SW 1271 (cell line): Measurements from ENCODE around the gene ZKSCAN5.

Experiments used
- DNase-seq, 2 experiments: peaks; one replicate each; lab custom pipeline; 2025; lab: John Stamatoyannopoulos, UW

Gene ZKSCAN5

DNA sequence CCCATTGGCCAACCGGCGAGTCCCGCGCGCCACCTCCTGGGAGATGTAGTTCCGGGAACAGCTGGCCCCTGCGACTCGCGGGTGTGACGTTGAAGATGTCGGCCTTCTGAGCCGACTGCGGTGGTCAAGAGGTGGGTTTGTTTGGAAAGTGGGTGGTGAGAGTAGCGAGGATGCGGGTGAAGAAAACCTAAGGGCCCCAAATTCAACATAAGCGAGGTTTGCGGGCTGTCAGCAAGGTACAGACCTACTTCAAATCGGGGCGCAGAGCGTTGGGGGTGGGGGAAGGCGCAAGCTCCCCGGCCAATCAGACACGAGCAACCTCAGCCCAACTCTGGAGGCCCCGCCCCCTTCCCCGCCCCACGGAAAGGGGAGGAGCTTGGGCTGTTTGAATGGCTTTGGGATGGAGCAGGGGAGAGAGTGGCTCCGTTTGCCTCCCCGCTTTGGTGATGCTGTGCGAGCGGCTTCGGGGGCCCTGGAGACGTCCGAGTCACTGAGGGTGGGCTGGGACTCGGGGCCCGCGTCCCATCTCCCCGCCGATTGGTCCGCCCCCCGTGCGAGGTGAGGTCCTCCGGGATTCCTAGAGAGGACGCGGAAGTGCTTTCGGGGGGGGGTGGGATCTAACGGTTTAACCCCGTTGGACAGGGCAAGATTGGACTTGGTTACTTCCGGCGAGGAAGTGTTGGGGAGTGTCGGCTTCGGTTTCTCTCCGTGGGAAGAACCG lies at the start of gene ZKSCAN5:
TSS of gene ZKSCAN5 (plus strand) at position 60 of the 721 bp plus-strand sequence. CDS start 1,383 bp downstream, outside the sequence.
- DNase-seq = peak; percentile 83 to 96

DNA sequence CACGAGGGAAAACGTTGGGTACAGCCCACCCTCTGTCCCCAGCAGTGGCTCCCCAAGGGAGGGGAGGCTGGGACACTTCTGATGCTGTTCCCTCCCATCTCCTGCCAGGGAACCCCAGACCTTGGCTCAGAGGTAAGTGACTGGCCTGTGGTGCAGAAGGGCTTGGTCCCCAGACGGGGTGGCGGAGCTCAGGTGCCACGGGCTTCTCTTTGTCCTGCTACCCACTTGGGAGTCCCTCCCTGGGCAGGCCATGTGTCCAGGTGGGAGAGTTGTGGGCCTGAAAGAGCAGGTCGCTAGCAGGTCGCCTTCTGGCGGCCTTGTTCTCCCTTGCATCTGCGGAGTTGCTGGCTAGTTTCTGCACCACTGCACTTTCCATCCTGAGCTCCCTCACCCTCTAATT lies 48.6 kb upstream of the ZKSCAN5 start:
- no peak for DNase-seq

DNA sequence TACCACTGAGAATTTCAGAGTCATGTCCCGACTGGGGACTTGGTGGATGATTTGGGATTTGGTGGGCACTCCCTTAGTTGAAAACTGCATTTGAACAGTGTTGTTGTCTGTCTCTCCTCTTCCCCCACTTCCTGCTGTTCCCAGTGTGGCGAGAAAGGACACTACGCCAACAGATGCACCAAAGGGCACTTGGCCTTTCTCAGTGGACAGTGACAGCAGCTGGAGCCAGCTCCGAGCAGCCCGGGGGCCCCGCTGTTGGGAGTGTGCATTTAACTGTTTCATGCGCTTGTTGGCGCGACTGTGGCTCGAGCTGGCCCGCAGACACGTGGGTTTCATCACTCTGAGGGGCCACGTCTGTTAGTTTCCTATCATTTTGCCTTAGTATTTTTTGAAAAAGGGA lies 48.2 kb upstream of the ZKSCAN5 start:
- no peak for DNase-seq

DNA sequence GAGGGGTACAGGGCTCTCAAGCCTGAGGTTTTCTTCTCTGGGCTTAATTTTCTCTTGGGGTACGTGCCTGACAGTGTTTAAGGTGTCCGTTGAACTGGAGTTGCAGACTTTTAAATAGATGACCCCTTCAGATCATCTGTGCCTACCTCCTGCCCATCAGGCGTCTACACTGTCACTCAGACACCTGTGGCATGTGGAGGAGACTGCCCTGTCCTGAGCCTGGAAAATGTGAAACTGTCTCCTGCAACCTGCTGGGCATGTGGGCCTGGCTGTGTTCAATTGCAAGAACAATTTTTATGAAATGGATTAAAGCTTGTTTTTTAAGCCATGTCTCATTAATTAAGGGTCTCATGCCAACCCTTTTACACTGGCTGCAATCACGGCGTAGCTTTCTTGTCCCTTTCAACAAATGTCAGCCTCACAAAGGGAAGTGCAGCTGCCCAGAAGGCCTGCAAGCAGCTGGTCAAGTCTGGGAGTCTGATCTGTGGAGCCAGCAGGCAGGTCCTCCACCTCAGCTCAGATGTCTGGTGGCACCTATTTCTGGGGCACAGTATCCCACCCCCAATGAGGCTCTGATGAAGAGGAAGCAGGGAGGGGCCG lies 47.3 kb upstream of the ZKSCAN5 start:
- no peak for DNase-seq

DNA sequence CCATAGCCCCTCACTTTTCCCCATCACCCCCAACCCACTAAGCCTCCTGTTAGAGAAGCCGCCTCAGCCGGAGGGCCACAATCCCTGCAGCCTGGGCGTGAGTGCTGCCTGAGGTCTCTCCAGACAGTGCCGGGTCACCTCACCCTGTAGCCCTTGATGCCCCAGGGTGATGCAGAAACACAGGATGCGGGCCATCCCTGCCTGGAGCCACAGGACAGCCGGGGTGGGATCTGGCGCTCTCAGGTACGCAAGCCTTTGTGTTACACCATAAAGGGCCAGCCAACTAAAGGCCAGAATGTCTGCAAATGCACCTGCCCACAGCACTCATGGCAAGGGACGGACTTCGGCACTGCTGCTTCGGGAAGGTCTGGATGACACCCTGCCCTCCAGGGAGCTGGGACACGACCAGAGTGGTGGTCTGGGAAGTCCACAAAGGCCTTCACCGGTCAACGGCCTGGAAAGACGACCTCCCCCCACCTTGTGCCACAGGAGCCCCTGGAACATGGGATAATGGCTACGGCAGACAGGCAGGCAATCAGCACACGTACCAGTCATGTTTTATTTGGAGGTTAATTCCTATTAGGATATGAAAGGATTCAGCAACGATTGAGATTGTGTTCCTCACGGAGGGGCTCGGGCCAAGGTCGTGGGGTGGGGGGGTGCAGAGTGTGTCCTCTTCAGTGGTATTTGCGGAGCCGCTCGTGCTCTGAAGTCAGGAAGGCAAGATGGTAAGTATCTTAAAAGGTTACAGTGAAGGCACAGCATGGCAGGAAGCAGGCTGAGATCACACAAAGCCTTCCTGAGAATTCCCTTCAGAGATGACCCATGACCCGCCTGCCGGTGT lies 46.6 kb upstream of the ZKSCAN5 start:
- no peak for DNase-seq

DNA sequence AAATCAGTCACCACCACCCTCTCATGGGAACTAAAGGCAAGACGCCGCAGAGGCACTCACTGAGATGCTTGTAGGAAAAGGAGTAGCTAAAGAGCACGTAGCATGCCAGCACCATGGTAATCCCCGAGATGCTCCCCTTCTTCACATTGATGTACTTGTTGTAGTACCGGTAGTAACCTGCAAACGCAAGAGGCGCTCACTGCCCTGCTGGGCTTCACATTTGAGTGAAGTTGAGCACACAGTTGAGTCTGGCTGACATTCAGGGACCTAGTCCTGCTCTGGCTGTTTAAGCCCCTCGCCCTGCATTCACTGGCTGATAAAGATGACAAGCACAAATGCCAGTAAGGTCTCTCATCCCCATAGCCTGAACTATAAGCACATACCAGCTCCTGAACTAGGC lies 45.4 kb upstream of the ZKSCAN5 start:
- peak in 1 of 2 experiments; percentile 13 for DNase-seq

DNA sequence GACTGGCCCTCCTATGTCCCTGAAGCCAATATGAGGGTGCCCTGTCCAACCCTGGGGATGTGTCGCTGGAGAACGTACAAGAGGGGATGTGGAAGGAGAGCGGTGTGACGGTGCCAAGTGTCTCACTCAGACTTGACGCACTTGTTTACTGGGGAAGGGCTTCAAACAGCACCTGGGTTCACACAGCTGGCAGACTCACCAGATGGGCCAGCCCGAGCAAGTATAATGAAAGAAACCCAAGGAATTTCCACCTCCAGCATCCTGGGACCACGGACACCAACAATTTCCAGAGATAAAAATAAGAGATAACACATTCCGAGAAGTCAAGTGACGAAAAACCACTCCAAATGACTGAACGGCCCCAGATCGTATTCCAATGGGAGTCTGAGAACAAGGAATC lies 43.8 kb upstream of the ZKSCAN5 start:
- no peak for DNase-seq

DNA sequence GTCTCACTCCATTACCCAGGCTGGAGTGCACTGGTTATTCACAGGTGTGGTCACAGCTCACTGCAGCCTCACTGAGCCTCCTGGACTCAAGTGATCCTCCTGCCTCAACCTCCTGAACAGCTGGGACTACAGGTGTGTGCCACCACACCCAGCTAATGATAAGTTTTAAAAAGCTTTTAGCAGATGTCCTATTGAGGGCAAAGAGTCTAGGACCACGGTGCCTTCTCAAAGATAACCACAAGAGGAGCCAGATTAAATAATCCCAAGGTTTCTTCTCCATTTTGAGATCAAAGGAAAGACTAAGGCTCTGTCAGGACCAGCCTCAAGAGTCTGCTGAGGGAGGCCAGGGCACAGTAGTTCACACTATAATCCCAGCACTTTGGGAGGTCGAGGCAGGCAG lies 43.2 kb upstream of the ZKSCAN5 start:
- DNase-seq = peak in 1 of 2 experiments; percentile 14

DNA sequence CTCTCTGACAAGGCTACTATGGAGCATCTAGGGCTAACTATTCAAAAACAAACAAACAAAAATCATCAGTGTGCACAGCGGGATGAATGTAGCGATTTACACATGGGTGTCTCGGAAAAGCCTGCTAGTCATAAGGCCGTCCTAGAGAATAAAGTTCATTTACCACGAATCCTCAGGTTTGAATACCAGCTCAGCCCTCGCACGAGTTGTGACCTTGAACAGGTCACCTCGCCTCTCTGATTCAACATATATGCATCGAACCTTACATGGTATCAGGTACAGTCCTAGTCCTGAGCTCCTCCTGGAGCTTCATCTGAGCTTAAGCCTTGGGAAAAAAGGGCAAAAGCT lies 39.1 kb upstream of the ZKSCAN5 start:
- no peak for DNase-seq

DNA sequence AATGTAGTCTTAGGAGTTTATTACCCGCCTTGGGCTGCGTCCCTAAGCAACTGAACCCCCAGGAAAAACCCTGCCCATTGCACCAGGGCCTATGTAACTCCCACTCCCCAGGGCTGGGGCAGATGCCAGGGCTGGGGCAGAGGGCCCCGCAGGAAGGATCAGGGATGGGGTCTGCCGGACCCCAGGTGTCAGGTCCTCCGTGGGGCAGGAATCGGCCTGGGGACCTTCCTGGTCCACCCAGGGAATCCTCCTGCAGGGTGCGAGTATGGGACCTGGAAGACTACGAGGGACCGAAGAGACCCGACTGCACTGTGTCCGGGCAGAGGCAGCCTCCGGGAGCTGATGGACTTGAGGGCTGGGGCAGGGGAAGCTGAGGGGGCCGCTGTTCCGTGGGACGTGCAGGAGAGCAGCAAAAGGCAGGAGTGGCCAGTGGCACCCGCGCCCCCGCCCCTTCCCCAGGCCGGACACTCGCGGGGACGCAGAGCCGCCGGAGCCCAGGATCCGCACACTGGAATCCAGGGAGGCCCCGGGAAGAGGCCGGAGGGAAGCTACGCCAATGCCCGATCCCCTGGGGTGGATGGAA lies 36.0 kb upstream of the ZKSCAN5 start:
- no peak for DNase-seq

DNA sequence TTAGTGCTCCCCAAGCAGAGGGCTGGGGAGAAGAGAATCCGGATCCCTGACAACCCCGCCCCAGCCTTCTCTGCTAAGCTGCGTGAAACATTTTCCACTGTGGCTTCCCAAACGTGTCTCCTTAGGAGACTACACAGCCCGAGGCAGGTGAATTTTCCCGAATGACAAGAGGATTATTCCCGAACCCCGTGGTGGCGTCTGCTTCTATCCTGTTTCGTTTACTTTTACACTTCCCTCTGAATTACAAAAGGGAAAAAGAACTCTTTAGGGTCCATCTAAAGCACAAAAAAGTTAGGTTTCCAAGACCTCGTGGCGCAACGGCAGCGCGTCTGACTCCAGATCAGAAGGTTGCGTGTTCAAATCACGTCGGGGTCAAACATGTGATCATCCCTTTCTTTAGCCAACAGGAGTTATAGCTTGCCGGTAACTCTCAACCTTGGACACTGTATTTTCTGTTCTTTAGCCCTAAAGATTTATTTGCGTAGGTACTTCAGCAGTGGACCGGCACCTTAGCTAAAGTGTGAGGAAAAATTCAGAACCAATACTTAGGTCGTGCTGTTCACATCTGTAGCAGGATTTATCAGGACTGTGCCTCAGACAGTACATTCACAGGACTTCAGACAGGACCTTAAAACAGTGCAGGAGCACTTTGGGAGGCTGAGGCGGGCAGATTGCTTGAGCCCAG lies 34.9 kb upstream of the ZKSCAN5 start:
- DNase-seq = no peak

DNA sequence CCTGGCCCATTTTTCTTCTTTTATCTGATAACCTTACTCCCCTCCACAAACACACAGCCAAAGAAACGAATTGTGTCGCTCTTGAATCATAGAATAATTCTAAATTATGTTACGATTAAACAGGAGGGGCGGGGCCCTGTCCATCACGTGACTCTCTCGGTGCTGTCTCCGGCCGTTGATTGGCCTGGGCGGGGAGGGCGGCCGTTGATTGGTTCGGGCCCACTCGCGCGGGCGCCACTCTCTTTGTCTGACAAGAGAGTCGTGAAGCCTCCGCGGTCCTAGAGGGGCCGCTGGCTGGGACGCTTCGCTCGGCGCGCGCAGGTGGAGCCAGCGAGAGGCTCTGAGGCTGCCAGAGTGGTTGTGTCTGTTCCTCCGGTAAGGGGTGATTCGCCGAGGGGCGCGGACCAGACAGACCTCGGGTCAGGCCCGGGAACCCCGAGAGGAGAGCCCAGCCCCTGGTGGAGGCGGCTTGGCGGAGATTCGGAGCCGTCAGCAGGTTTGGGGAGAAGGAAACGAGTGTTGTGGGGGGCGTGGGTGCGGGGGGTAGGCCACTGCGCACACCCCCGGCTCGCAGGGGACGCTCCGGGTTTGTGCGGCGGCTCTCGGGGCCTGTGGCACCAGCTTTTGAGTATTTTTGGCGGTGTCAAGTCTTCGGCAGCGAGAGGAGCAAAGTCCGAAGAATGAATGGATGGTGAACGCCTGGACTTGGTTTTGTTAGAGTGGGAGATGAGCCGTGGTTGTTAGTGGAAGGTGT lies 31.7 kb upstream of the ZKSCAN5 start, which contains the start of gene ZNF789:
TSS of gene ZNF789 (plus strand) at position 330 of the 754 bp plus-strand sequence. CDS start 3,567 bp downstream, outside the sequence.
- peak; percentile 84 to 94 for DNase-seq

DNA sequence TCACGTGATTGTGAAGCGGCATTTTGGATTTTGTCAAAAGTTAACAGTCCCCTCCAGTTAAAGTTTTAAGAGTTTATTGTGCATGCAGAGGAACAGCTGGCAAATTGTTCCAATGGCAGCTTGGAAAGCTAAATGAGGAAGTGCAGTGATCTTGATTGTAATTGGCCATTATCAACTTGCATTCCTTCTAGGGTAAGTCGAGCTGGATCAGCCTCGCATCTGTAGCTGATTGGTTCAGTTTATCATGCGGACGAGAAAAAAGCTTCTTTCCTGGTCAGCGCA lies 31.2 kb upstream of the ZKSCAN5 start:
- peak in 1 of 2 experiments; percentile 56 for DNase-seq

DNA sequence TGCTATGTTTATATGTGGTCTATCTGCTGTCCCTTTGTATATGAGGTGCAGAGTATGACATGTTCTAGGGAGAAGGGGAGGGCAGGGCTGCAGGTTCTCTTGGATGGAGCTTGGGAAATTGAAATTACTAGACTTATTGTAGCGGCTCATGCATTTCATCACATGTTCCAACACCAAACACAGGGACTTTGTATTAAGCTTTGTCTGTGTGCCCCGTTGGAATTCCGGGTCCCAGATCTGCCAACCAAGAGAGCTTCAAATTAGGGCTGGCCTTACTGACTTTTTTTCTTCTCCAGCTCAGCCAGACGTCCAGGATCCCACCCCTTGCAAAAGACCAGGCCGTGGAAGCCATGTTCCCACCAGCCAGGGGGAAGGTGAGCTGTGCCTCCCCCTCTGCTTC lies 28.4 kb upstream of the ZKSCAN5 start:
- DNase-seq = no peak

DNA sequence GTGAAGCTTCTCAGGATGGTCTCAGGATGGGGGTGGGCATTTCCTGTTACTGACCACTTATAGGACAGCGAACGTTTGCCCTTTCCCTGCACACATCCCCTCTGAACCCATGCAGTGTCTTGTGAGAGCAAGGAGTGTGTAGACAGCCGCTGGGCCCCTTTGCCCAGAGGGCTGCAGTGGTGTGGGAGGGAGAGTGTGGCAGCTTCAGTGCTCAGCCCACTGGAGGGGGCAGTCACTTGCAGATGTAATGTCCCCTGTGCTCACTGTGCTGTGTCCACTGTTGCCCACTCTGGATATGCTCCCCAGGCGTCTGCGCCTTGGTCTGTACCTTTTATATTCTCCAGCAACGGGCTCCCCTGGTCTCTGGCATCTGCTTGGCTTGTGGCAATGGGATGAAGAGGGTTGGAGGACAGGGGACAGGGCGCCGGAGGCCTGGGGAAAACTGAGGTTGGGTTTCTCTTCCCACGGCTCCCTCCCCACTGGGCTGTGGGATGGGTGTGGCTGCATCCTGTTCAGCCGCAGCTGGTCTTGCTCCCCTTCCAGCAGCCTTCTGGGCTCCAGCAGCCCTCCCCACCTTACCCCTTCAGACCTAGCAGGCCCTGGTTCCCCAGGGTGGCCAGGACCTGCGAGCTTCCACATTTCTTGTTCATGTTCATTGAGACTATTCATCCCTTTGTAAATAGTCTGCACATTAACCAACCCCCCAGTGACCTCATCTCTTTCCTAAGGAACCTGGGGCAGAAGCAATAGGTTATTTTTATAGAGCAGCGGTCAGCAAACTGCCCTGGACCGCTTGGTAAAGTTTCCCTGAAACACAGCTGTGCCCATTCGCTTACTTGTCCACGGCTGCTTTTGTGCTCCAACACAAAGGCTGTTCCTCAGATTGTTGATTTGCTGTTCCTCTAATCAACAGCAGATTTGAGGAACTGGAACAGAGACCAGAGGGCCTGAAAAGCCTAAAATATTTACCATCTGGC lies 25.7 kb upstream of the ZKSCAN5 start:
- no peak for DNase-seq

DNA sequence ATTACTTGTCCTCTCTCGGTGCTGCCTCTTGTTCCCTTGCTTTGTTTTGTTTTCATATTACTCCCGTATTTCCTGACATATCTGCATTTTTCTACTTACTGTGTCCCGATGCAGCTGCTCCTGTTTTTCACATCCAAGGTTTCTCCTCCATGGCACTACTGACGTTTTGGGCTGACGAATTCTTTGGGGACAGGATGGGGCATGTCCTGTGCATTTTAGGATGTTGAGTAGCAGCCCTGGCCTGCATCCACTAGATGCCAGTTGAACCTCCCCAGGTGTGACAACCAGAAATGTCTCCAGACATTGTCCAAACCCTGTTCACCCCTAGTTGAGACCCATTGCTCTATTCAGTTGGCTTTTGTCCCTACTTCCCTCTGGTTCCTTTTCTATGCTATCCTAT lies 19.4 kb upstream of the ZKSCAN5 start:
- no peak for DNase-seq

DNA sequence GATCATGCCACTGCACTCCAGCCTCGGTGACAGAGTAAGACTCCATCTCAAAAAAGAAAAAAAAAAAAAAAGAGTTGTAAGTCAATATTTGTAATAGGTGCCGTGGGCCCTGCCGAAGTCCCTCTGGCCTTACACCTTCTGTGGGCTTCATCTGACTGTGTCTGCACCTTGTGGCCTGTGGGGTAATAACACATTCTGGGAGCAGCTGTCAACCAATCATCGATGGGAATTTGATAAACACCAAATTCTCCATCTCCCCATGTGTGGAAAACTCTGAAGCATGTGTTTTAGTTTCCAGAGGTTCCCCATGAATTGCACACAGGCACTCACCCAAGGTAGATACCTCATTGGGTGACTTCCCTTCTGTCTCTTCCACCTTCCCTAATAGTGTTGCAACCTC lies 15.2 kb upstream of the ZKSCAN5 start:
- no peak for DNase-seq

DNA sequence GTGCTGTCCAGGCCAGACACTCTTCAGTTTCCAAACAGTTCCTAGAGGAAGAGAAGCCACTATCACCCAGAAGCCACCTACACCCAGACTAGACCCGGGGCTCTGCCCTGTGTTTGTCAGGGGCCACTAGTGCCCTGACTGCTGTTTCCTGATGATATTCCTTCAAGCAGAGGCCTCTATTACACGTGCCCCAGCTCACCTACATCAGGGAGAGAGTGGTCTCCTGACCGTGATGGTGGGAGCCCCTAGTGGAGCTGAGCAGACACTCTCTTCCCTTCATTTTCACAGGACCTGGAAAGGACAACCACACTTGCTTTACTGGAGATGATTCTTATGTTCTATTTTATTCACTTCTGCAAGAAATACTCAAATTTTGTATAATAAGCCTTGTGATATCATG lies 13.6 kb upstream of the ZKSCAN5 start:
- DNase-seq = no peak

DNA sequence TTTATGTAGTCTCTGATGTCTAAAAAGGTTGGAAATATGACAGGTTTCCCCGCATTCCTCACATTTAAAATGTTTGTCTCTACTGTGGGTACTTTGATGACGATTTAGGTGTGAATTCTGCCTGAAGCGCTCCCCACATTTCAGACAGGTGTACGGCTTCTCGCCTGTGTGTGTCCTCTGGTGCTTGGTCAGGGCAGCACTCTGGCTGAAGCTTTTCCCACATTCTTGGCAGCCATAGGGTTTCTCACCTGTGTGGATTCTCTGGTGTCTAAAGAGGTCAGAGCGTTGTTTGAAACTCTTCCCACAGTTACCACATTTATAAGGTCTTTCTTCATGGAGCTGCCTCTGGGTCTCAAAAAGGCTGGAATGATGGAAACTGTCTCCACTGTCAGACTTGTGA lies 10.6 kb upstream of the ZKSCAN5 start:
- no peak for DNase-seq
